ENCODE data around the gene NEK1.
A peak's percentile ranks its signal among the peaks of the same experiment; 100 is the strongest.

The NEK1 gene, protein sequence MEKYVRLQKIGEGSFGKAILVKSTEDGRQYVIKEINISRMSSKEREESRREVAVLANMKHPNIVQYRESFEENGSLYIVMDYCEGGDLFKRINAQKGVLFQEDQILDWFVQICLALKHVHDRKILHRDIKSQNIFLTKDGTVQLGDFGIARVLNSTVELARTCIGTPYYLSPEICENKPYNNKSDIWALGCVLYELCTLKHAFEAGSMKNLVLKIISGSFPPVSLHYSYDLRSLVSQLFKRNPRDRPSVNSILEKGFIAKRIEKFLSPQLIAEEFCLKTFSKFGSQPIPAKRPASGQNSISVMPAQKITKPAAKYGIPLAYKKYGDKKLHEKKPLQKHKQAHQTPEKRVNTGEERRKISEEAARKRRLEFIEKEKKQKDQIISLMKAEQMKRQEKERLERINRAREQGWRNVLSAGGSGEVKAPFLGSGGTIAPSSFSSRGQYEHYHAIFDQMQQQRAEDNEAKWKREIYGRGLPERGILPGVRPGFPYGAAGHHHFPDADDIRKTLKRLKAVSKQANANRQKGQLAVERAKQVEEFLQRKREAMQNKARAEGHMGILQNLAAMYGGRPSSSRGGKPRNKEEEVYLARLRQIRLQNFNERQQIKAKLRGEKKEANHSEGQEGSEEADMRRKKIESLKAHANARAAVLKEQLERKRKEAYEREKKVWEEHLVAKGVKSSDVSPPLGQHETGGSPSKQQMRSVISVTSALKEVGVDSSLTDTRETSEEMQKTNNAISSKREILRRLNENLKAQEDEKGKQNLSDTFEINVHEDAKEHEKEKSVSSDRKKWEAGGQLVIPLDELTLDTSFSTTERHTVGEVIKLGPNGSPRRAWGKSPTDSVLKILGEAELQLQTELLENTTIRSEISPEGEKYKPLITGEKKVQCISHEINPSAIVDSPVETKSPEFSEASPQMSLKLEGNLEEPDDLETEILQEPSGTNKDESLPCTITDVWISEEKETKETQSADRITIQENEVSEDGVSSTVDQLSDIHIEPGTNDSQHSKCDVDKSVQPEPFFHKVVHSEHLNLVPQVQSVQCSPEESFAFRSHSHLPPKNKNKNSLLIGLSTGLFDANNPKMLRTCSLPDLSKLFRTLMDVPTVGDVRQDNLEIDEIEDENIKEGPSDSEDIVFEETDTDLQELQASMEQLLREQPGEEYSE (N-terminal part only)

DNA sequence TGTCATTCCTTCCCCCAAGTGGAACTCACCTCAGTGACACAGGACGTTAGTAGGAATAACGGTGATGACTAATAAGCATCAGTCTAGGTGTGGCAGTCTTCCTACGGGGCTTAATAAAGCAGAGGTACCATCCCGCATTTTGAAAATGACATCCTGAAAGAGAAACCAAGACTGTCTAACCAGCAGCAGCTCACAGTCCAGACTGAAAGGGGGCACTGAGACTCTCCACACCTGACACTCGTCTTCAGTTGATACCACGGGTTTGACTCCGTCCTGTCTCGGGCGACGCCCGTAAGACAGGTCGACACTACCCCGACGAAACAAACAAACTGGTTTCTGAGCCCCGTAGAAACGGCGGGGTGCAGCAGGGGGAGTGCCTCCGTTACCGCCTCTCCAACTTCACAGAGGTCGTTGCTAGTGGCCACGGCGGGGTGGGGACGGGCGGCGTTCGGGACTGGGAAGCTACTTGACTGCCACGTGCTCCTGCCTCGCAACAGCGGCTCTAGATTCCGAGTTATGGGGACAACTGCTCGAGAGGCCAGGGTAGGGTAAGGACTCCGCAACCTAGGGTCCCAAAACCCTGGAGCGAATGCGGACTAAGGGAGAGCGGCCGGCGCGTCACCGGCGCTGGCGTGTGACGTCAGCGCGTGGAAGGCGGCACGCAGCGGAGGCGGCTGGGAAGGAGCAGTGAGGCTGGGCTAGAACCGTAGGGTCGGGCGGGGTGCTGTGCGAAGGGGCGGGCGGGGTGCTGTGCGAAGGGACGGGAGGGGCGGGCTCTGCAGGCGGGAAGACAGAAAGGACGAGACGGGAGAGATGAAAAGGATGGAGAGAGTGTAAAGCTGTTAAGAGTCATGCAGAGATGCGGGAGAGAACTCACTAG lies at the start of gene NEK1:
Gene NEK1 (minus strand): TSS at position 593 of the 880 bp plus-strand sequence. CDS start 9,953 bp downstream, outside the sequence.
- peak; percentile 68 for DNase-seq (ENCODE audit: low read depth, low spot score)

DNA sequence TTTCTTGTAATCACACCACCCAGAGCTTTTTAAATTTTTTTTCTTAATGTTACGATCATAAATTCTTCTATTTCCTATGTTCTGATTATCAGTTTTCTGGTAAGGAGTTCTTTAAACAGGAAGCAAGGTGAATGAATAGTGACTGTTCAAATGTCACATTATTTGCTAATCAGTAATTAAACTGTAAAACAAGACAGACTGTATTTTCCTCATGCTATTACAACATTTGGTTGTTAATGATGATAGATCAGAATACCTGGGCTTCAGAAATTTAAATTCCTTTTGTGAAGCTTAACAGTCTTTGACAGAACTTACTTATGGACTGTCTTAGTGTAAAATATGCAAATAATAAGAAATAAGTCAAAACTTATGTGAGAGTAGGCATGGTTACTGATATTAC lies 49.4 kb upstream of the NEK1 start:
- DNase-seq (ENCODE audit: low read depth, low spot score), result no peak

DNA sequence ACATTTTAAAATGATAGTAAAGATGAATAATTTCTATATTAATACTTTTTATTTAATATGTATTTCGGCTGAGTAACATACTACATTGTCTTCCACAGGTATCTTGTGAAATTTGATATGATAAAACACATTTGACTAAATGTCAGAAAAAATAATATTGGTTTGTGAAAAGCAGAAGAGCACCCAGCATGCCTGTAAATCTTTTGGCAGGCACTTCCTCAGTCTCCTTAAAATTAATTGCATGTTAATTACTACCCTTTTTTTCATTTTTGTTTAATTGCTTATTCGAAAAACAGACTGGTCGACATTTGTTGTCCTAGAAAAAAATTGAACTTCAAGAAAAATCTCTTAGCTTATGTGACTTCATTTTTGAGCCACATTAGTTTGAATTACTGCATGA lies 48.5 kb upstream of the NEK1 start:
- DNase-seq (ENCODE audit: low read depth, low spot score), result no peak

DNA sequence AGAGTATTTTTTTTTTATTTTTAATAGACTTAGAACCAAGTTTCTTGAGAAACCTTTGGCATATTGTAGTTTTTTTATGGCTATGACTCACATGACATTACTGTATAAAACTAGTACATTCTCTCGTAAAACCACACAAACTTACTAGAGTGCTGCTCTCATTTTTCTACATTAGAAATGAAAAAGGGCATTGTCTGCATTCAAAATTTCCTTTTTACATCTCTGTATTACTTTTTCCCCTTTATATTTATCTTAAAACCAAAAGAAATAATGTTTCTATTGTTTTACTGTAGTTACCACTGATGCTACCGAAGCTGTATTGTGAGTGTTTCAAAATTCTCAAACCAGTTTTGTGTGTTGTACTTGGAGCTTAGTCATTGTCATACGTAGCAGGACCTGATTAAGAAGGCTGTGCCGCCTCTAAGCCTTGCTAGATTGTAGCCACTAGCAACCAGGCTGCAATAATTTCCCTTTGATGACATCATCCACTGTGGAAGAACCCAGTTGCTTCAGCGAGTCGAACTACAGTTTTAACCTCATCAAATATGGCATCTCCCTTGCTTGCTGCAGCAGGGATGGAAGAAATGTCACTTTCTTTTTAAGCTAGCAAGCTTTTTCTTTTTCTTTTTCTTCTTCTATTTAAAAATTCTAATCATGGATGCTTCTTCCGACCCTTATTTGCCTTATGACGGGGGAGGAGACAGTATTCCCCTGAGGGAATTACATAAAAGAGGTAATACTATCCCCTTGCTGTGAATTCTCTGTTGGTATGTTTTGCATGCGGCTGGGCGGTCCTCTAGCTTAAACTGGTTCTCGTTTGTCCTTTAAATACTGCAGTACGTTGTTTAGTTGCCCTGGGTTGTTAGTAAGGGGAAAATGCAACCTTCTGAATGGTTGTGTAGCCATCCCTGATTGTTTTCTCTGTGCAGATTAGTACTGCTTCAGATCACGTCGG lies 47.6 kb upstream of the NEK1 start:
- DNase-seq (ENCODE audit: low read depth, low spot score), result peak; percentile 28

DNA sequence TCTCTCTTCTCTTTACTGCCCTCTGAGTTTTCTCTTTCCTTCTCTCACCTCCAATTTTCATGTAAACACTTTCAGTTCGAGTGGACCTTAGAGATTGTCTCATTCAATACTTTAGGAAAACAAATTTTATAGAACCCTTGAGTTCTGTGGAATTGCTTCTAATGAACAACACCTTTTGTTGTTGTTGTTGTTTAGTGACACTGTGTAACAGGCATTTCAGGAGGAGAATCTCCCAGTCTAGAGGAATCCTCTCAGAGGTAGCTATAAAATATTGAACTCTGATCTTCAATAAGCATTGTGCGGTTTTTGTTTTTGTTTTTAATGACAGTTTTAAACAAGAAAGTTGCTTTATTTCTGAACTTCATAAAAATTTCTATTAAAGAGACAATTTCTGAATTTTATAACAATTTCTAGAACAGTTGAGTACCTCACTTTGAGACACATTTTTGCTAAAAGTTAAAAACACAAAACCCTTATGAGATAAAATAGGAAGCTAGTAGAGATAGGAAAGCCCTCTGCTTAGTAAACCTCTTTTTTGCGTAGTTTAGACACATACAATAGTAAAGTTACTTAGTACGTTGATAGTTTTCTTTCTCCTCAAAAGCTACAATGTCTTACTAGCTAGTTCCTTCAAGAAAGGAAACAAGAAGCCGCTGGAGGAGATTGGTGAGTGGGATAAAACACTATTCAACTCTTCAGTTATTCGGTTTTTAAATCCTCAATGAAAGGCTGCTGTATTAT lies 46.8 kb upstream of the NEK1 start:
- DNase-seq (ENCODE audit: low read depth, low spot score), result no peak

DNA sequence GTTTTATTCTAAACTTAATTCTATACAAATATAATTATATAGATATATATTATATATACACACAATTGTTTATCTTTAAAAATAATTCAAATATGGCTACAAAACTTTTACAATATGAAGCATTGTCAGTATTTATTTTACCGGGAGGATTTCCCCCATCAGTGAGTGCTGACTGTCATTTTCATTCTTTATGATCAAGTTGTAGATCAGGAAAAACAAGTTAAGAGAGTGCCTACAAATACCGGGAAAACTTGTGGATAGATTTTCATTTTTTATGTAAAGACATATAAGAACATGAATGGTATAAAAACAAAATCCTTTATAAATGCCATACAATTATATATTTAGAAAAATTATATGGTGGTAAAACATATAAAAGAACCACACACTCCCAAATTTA lies 45.8 kb upstream of the NEK1 start:
- no peak for DNase-seq (ENCODE audit: low read depth, low spot score)

DNA sequence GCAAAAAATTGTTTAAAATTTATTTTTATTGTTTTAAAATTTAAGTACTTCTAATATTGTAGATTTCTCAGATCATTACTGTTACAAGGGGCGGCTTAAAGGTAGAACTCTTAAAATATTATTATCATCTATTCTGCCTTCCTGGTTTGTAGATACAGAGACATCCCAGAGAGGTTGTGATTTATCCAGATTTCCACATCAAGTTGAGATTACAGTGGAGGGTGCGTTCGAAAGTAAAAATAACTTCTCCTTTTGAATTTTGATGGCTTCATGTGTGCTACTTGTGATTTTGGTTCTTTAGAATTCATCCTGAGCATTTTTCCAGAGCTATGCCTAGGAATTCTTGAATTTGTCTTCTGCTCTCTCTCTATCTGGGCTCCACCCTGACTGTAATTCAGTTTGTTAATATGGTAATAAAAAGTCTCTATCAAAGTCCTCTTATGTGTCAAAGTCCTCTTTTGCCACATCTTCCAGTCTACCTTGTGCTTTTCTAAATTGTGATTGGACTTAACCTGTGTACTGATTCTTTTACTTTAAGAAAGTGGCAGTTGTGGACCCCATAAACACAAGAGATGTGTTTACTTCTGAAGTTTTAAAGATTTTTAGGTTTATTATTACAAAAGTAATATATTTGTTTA lies 45.2 kb upstream of the NEK1 start:
- no peak for DNase-seq (ENCODE audit: low read depth, low spot score)

DNA sequence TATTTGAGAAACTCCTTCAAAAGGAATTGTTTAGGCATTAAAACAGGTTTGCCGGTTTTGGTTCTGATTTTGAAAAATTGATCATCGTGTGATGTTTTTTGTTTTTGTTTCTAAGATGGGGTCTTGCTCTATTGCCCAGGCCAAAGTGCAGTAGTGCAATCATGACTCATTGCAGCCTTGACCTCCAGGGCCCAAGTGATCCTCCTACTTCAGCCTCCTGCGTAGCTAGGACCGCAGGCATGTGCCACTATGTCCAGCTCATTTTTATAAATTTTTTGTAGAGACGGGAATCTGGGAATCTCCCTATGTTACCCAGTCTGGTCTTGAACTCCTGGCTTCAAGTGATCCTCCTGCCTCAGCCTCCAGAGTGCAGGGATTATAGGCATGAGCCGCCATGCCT lies 43.0 kb upstream of the NEK1 start:
- no peak for DNase-seq (ENCODE audit: low read depth, low spot score)

DNA sequence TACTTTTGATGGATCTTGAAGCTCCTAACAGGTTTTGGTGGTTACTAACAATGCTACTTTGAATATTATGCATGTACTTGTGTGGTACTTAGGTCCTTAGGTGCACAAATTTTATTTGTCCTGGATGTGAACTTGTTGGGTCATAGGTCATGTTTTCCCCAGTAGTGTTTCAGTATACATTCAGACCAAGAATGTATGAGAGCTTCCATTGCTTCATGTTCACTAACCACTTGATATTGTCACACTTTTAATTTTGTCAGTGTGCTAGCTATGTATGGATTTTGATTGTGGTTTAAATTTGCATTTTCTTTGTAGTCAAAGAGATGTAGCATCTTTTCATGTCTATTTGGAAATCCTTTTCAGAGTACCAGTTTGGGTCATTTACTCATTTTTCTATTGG lies 40.2 kb upstream of the NEK1 start:
- no peak for DNase-seq (ENCODE audit: low read depth, low spot score)

DNA sequence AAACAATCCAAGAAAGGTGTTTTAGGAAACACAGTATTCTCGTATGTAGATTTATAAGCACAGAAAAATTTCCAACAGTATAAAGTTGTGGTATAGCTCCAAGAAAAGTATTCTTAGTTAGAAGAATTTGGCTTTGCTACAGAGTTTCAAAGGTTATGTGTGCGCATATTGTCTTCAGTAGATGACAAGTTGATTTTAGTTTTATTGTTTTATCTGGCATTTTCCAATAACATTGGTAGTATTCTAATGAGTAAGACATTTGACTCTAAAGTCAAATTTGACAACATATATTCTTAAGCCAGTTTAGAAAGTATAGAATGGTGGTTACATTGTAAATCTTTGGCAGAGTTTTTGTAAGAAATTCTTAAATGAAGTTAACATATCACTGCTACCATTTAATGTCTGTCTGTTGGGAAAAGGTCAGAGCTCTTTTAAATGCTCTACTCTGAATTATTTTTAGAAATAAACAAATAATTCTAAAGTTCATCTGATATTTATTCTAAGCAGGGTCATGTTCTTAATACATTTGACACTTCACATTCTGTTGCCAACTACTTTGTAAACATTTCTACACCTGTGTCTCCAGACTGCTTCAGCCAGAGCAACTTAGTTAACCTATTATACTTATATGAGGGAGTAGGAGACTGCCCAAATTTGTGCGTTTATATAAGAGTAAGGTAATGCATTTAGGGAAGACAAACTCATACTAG lies 38.0 kb upstream of the NEK1 start:
- no peak for DNase-seq (ENCODE audit: low read depth, low spot score)

DNA sequence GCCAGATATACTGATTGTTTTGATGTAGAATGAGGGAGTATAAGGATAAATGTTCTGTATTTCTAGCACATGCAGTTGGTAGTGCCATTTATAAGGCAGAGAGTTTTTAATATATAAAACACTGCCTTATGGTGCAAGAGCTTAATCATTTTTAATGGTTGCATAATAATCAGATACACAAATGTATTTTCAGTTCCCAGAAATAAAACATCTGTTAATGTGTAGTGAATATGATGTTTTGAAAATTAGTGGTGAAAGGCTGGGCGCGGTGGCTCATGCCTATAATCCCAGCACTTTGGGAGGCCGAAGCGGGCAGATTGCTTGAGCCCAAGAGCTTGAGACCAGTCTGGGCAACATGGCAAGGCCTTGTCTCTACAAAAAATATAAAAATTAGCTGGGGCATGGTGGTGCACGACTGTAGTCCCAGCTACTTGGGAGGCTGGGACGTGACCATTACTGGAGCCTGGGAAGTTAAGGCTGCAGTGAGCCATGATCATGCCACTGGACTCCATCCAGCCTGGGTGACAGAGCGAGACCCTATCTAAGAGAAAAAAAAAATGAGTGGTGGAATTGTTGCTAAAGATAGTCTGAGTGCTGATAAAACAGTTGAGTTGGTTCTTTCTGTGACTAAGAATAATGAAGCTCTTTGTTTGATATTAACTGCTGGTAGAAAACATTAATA lies 37.3 kb upstream of the NEK1 start:
- no peak for DNase-seq (ENCODE audit: low read depth, low spot score)

DNA sequence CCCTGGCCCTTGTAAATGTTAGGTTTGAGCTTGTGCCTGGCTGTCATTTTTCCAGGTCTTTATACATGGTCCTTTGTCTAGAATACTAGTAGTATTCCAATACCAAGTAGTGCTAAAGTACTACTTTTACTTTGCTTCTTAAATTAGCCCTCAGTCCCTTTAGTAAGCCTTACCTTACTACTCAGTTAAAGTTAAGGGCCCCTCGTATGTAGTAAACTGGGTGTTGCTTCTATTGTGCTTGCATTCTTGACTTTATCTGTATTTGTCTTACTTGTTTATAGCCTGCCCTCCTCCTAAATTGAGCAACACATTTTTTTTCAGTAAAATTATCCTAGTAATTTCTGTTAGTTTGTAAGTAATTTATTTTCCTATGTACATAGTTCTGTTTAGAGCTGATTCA lies 33.2 kb upstream of the NEK1 start:
- DNase-seq (ENCODE audit: low read depth, low spot score), result no peak

DNA sequence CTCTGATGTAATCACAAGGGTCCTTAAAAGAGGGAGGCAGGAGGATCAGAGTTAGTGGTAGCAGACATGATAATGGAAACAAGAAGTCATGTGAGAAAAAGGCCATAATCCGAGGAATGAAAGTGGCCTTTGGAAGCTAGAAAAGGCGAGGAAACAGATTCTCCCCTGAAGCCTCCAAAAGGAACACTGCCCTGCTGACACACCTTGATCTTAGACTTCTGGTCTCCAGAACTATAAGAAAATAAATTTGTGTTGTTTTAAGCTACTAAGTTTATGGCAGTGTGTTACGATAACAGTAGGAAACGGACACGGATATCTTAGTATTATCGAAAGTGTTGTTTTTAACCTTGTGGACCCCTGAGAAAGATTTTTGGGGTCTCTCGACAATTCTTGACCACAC lies 32.4 kb upstream of the NEK1 start:
- no peak for DNase-seq (ENCODE audit: low read depth, low spot score)

DNA sequence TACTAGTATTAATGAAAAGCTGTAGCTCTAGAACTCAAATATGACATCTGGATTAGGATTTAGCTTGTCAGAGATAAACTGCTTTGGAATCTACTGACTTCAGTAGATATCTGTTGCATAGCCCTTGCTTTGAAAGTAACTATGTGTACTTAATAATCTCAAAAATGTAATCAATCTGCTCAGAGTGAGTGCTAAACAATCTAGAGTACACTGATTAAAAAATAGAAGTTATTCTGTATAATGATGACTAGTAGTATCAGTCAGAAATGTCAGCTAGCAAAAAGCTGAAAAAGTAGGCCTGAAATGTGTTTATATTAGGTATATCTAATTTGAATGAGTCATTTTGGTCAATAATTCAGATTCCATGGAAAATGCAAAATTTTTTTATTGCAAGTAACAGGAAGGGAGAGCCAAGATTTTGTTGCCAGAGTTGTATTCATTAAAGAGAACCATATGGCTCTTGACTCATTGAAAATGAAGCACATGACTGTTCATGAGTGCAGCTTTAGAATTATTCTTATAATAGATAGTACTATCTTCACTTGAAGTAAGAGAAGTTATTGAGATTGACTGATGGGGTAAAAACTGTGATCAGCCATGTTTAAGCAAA lies 28.0 kb upstream of the NEK1 start:
- DNase-seq (ENCODE audit: low read depth, low spot score), result no peak

DNA sequence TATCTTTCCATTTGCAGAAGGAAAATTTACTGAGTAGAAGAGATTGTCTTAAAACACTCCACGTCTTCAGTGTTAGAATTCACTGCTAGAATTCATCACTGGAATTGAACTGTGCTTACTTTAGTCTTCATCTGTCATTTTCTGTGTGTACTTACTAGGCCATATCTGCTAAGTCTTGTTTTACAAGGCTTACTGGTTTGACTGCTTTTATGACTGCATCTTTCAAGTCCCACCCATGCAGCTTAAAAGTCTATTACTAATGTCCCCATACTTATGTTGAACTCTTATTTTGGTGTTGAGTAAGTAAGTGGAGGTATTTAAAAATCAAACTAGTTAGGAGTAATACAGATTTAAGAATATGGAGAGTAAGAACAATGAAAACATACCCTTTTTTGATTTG lies 22.6 kb upstream of the NEK1 start:
- no peak for DNase-seq (ENCODE audit: low read depth, low spot score)

DNA sequence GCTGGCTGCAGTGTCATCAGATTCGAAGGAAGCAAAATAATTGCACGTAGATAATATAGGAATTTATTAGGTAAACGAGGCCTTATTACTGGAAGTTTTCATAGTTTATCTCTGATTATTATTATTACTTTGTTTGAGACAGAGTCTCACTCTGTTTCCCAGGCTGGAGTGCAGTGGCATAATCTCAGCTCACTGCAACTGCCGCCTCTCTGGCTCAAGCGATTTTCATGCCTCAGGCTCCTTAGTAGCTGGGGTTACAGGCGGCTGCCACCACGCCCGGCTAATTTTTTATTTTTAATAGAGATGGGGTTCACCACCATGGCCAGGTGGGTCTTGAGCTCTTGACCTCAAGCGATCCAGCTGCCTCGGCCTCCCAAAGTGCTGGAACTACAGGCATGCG lies 20.5 kb upstream of the NEK1 start:
- DNase-seq (ENCODE audit: low read depth, low spot score), result no peak

DNA sequence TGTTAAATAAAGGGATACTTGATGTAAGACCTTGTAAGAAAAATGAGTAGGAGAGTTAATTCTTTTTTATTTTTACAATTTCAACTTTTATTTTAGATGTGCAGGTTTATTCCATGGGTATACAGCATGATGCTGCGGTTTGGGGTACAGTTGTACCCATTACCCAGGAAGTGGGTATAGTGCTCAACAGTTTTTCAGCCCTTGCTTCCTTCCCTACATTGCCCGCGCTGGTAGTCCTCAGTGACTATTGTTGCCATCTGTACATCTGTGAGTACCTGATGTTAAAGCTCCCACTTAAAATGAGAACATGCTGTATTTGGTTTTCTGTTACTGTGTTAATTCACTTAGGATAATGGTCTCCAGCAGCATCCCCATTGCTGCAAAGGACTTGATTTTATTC lies 17.7 kb upstream of the NEK1 start:
- DNase-seq (ENCODE audit: low read depth, low spot score), result no peak

Measured in iPS DF 19.7 (cell line).